Heart right ventricle (tissue), 16 donors: ENCODE results near the gene CEP152. TPM values are rescaled to one million over a fixed set of nuclear protein-coding genes. Genes with fewer than 3 reads are reported as not detected.

Experiments
- ATAC-seq, 8 donors: fragments of 200-7000 bp; cut with Tn5 transposase; one replicate each; pipeline ENCODE4 v1.9.1; 2020; ENCODE audit warnings: mild to moderate bottlenecking in 8 of 8, moderate library complexity in 8 of 8, moderate number of reproducible peaks in 1 of 8
- DNase-seq, 2 donors: peaks; one replicate each; pipeline ENCODE4 v3.0.0-alpha.2; 2020
- H3K27ac ChIP-seq, 10 donors: fragments of 200-600 bp; sonication (generic) in 2 of 10; one replicate each; pipeline versions ENCODE4 v1.5.0 to v1.8.0; 2020 to 2022; ENCODE audit warnings: mild to moderate bottlenecking in 3 of 10
- H3K27me3 ChIP-seq, 7 donors: fragments of 200-600 bp; one replicate each; pipeline ENCODE4 v1.8.0; 2021 to 2022; ENCODE audit warnings: mild to moderate bottlenecking in 2 of 7
- H3K36me3 ChIP-seq, 9 donors: fragments of 200-600 bp; sonication (generic) in 1 of 9; one replicate each; pipeline versions ENCODE4 v1.5.0 to v1.8.0; 2020 to 2022; ENCODE audit warnings: mild to moderate bottlenecking in 2 of 9
- H3K4me1 ChIP-seq, 9 donors: fragments of 200-600 bp; sonication (generic) in 1 of 9; one replicate each; pipeline versions ENCODE4 v1.5.0 to v1.8.0; 2020 to 2022; ENCODE audit warnings: mild to moderate bottlenecking in 4 of 9
- H3K4me3 ChIP-seq, 10 donors: fragments of 200-600 bp; sonication (generic) in 2 of 10; one replicate each; pipeline versions ENCODE4 v1.5.0 to v1.8.0; 2020 to 2022; ENCODE audit warnings: mild to moderate bottlenecking in 7 of 10, moderate library complexity in 2 of 10
- H3K9me3 ChIP-seq, 11 donors: fragments of 200-600 bp in 10 of 11; sonication (generic) in 2 of 11; one replicate each; pipeline versions ENCODE4 v1.5.0 to v1.8.0; 2013 to 2022; ENCODE audit warnings: mild to moderate bottlenecking in 2 of 11, control low read depth in 1 of 11, moderate library complexity in 1 of 11
- CTCF ChIP-seq, 9 donors: fragments of 200-600 bp; sonication (generic) in 2 of 9; IDR thresholded peaks; one replicate each; pipeline versions ENCODE4 v1.5.0 to v1.8.0; 2021 to 2022; ENCODE audit warnings: antibody characterized with exemption in 9 of 9, mild to moderate bottlenecking in 5 of 9, moderate library complexity in 1 of 9
- WGBS, 2 donors: extraction: QIAGEN DNeasy Blood & Tissue Kit; methylation state at CpG; one replicate each; pipeline ENCODE4 v1.1.7; 2013; ENCODE audit warnings: inconsistent platforms in 1 of 2; 5-methylcytosine and 5-hydroxymethylcytosine counted together
- intact Hi-C, 10 donors: fragments of 100-400 bp; cut with DNase I; formaldehyde crosslinking; loops; one replicate each; pipeline versions ENCODE4 v1.11.1 to v1.14.2; 2022
- polyA plus RNA-seq, 2 donors: library from polyadenylated mRNA; stranded (reverse); fragments of 200-250 nt; gene quantifications; one replicate each; pipeline ENCODE4 v1.2.3, GENCODE V29; 2013
- total RNA-seq, 10 donors: library from RNA; stranded (reverse); fragmentation: NEBNext Ultra II Directional in 3 of 10; extraction: Animal tissue kit (Norgen Biotek cat#: 25700) in 3 of 10; gene quantifications; one replicate each; pipeline versions ENCODE4 v1.2.1 to v1.2.4, GENCODE V29; 2021 to 2023
- donor health status: Arrhythmogenic right ventricular cardiomyopathy.
- donor health status: ischemic (EF 13 %, LVEDD 7.1; RV severe dilation, severe dysfunction).
- donor health status: healthy with polysubstance abuse.
- donor health status: DM: no; HTN: yes; CAD: no.
- donor health status: DM: no; HTN: no; CAD: no.
- donor health status: ischemic (EF 25% LVEDD 6.9; RV normal size, moderate dysfunction).
- donor health status: ischemic (EF 25% LVEDD 5.7; RV mildly dilated, moderate dysfunction).
- donor health status: healthy.
- donor health status: DM: yes; HTN: yes; CAD: no.
- donor health status: Ischemic cardiomyopathy.
- donor health status: ischemic (EF 35%, LVEDD 5.7; RV mildly dilated, moderate dysfunction).
- donor health status: nonischemic (EF 11% LVEDD 7.7; RV severe dilation, severe dysfunction).
- donor health status: DM: yes; HTN: yes; CAD: no.
- donor health status: PGD.
- donor health status: ischemic (EF 29% LVEDD 5.4; RV normal size, mild dysfunction).
- donor health status: nonischemic (EF 23%, LVEDD 6.1; RV moderate dilation, normal function).

CEP152 gene
- total and polyA plus RNA-seq, 12 donors: 0.51 to 1.8 (median 1.1) TPM

- intact Hi-C loops: loop anchor here in 1 of 10 donors (10.0 kb wide), 1 partner anchor 180 kb away; no protein-coding TSS in a partner anchor
Measured at GRCh38 chr15:48695088-48695826, 115.6 kb downstream of the CEP152 start.

GRCh38 chr15:48693484-48693883, 117.4 kb downstream of the CEP152 start:
- peak in 1 of 8 donors; percentile 22 for ATAC-seq

More at GRCh38 chr15:48695088-48695826, 115.6 kb downstream of the CEP152 start:
- Histone ChIP-seq H3K36me3 (no peaks in the 10 kb centered on the region), H3K4me3 (no peak overlapping the region), H3K27ac (no peak overlapping the region), H3K4me1 (peaks cover 0 to 4% (median 0%) of the 10 kb centered on the region in 9 donors), H3K9me3 (no peaks in the 10 kb centered on the region), H3K27me3 (no peaks in the 10 kb centered on the region)
- DNase-seq: no peak
- no peak for TF ChIP-seq CTCF (IDR thresholded peaks at IDR 0.05)
- no peak for ATAC-seq

GRCh38 chr15:48688493-48688892, 122.4 kb downstream of the CEP152 start:
- no peaks in the 10 kb centered on the region for H3K27me3 ChIP-seq
- H3K4me1 ChIP-seq: no peaks in the 10 kb centered on the region
- WGBS, 2 donors: 45 to 48% methylated on average over 2 of the region's 2 CpGs
- H3K4me3 ChIP-seq: no peak overlapping the region
- intact Hi-C loops: no loop called here
- no peak for ATAC-seq
- no peak overlapping the region for H3K27ac ChIP-seq
- no peak for DNase-seq
- no peak for TF ChIP-seq CTCF (IDR thresholded peaks at IDR 0.05)
- H3K9me3 ChIP-seq: peaks cover 0 to 10% (median 0%) of the 10 kb centered on the region in 11 donors
- H3K36me3 ChIP-seq: no peaks in the 10 kb centered on the region

More at GRCh38 chr15:48693484-48693883, 117.4 kb downstream of the CEP152 start:
- no peaks in the 10 kb centered on the region for H3K36me3 ChIP-seq
- H3K27me3 ChIP-seq: no peaks in the 10 kb centered on the region
- peaks cover 0 to 4% (median 0%) of the 10 kb centered on the region in 9 donors for H3K4me1 ChIP-seq
- peaks cover 0 to 6% (median 0%) of the 10 kb centered on the region in 11 donors for H3K9me3 ChIP-seq
- DNase-seq: no peak
- intact Hi-C loops: loop anchor here in 1 of 10 donors (10.0 kb wide), 1 partner anchor 179 kb away; no protein-coding TSS in a partner anchor
- H3K27ac ChIP-seq: no peak overlapping the region
- no peak overlapping the region for H3K4me3 ChIP-seq
- no peak for TF ChIP-seq CTCF (IDR thresholded peaks at IDR 0.05)

Other genes with a start within 250 kb of the CEP152 start
- 100 to 1,000 TPM in 1 of 10 donors, 10 to 100 TPM in 9; 18.4 to 116 (median 32.9) TPM for gene FBN1, start 165.4 kb downstream of the CEP152 start, total RNA-seq
- gene FBN1, start 165.4 kb downstream of the CEP152 start, polyA plus RNA-seq: 10 to 100 TPM in 1 of 2 donors, 1 to 10 TPM in 1; 7.0 to 31.8 TPM
- gene EID1, start 67.1 kb upstream of the CEP152 start, total RNA-seq: 100 to 1,000 TPM; 174 to 255 (median 225) TPM
- 100 to 1,000 TPM; 129 to 172 TPM for gene EID1, start 67.1 kb upstream of the CEP152 start, polyA plus RNA-seq
- gene SHC4, start 152.8 kb upstream of the CEP152 start, total RNA-seq: 1 to 10 TPM; 1.3 to 4.9 (median 2.2) TPM
- 1 to 10 TPM; 1.2 to 2.6 TPM for gene SHC4, start 152.8 kb upstream of the CEP152 start, polyA plus RNA-seq
- 10 to 100 TPM; 29.8 to 49.8 (median 44.0) TPM for gene SECISBP2L, start 235.4 kb upstream of the CEP152 start, total RNA-seq
- 10 to 100 TPM in 1 of 2 donors, 1 to 10 TPM in 1; 6.2 to 10.5 TPM for gene SECISBP2L, start 235.4 kb upstream of the CEP152 start, polyA plus RNA-seq